ENCODE measurements around the gene MEIOC.

- TF ChIP-seq YY1 (IDR thresholded peaks at IDR 0.05; ENCODE audit: low read depth), result no peak
- TF ChIP-seq MAX (IDR thresholded peaks at IDR 0.05), result no peak
Measured at GRCh38 chr17:44607836-44608690, 48.2 kb upstream of the MEIOC start.
